CD4-positive, CD25-positive, alpha-beta regulatory T cell (primary cell): ENCODE data around the gene MBLAC1. TPM values are rescaled to one million over a fixed set of nuclear protein-coding genes. Genes with fewer than 3 reads are reported as not detected.
A peak's percentile ranks its signal among the peaks of the same experiment; 100 is the strongest.

ENCODE experiments used
- ATAC-seq, 2 donors: fragments of 150-1000 bp; cut with Tn5 transposase; one replicate each; pipeline ENCODE4 v1.10.0; 2021; ENCODE audit warnings: low read depth in 2 of 2, moderate number of reproducible peaks in 2 of 2, moderate library complexity in 1 of 2
- DNase-seq, 3 donors: peaks; one replicate each; pipeline versions ENCODE4 v3.0.0 to v3.0.0-alpha.2; 2012 to 2022; ENCODE audit warnings: mixed read lengths in 1 of 3
- H3K27ac ChIP-seq: one replicate; pipeline ENCODE4 v1.7.0; 2013; ENCODE audit warnings: mild to moderate bottlenecking, low read length; ENCODE audit not compliant: insufficient read depth, poor library complexity, severe bottlenecking
- H3K27me3 ChIP-seq: one replicate; pipeline ENCODE4 v1.7.0; 2013; ENCODE audit warnings: low read length; ENCODE audit not compliant: control insufficient read depth, insufficient read depth
- H3K36me3 ChIP-seq: one replicate; pipeline ENCODE4 v1.7.0; 2013; ENCODE audit warnings: mild to moderate bottlenecking, low read length, moderate library complexity; ENCODE audit not compliant: control insufficient read depth, insufficient read depth
- H3K4me1 ChIP-seq: 2 replicates; pipeline ENCODE4 v1.7.0; 2013; ENCODE audit warnings: mild to moderate bottlenecking, low read length; ENCODE audit not compliant: insufficient read depth, control insufficient read depth, poor library complexity, severe bottlenecking
- H3K4me3 ChIP-seq: one replicate; pipeline ENCODE4 v1.7.0; 2013; ENCODE audit warnings: low read depth, mild to moderate bottlenecking, low read length, moderate library complexity
- H3K9me3 ChIP-seq, 2 experiments: 1 replicate in 1 of 2; 2 replicates in 1 of 2; pipeline ENCODE4 v1.7.0; 2013; ENCODE audit warnings: low read length in 2 of 2, mild to moderate bottlenecking in 1 of 2, moderate library complexity in 1 of 2; ENCODE audit not compliant: control insufficient read depth in 2 of 2
- H3K27ac Mint-ChIP-seq, 3 donors: one replicate each; pipeline ENCODE4 v1.8.0; 2020 to 2022; ENCODE audit warnings: mild to moderate bottlenecking in 3 of 3, mixed read lengths in 3 of 3, moderate library complexity in 2 of 3
- H3K27me3 Mint-ChIP-seq: one replicate; pipeline ENCODE4 v1.8.0; 2022; ENCODE audit warnings: mild to moderate bottlenecking, mixed read lengths
- H3K36me3 Mint-ChIP-seq: one replicate; pipeline ENCODE4 v1.8.0; 2020; ENCODE audit warnings: mixed read lengths
- H3K4me1 Mint-ChIP-seq, 4 donors: one replicate each; pipeline ENCODE4 v1.8.0; 2020 to 2022; ENCODE audit warnings: mixed read lengths in 4 of 4, mild to moderate bottlenecking in 1 of 4
- H3K4me3 Mint-ChIP-seq, 4 donors: one replicate each; pipeline ENCODE4 v1.8.0; 2020 to 2022; ENCODE audit warnings: mild to moderate bottlenecking in 4 of 4, mixed read lengths in 4 of 4, moderate library complexity in 3 of 4
- H3K9me3 Mint-ChIP-seq, 7 donors: one replicate each; pipeline ENCODE4 v1.8.0; 2020 to 2022; ENCODE audit warnings: mixed read lengths in 7 of 7, mild to moderate bottlenecking in 3 of 7, moderate library complexity in 2 of 7
- polyA plus RNA-seq, 4 donors: library from polyadenylated mRNA; unstranded; fragments of 300-500 nt; fragmentation: Illumina TruSeq; gene quantifications; one replicate each; pipeline ENCODE4 v1.2.3, GENCODE V29; 2021
- total RNA-seq: library from RNA; stranded (reverse); gene quantifications from one replicate; pipeline ENCODE4 v1.2.3, GENCODE V29; 2022

MBLAC1 gene
- total and polyA plus RNA-seq, 5 donors from 2014 or later, result 1.6 to 4.0 (median 2.3) TPM

GRCh38 chr7:100157334-100158228, 30.8 kb downstream of the MBLAC1 start:
- Histone ChIP-seq H3K36me3 (peaks cover 41% of the 10 kb centered on the region), H3K4me1 (peaks cover 42% of the 10 kb centered on the region), H3K9me3 (no peaks in the 10 kb centered on the region), H3K27ac (peak overlapping the region; percentile 85), H3K27me3 (no peaks in the 10 kb centered on the region), H3K4me3 (peak overlapping the region; percentile 84)
- no peaks in the 10 kb centered on the region for H3K9me3 Mint-ChIP-seq
- DNase-seq (no peak), ATAC-seq (no peak)
- H3K36me3 Mint-ChIP-seq, result peaks cover 9% of the 10 kb centered on the region
- H3K27ac Mint-ChIP-seq, result peak overlapping the region; percentile 86 to 96 (median 89)
- H3K4me3 Mint-ChIP-seq, result peak overlapping the region; percentile 89 to 98 (median 92)
- H3K4me1 Mint-ChIP-seq, result peaks cover 0 to 80% (median 33%) of the 10 kb centered on the region in 4 donors
- peaks cover 4% of the 10 kb centered on the region for H3K27me3 Mint-ChIP-seq

GRCh38 chr7:100158229-100159098, 31.7 kb downstream of the MBLAC1 start, which contains the start of gene TRAPPC14:
Gene TRAPPC14 (minus strand): TSS chr7:100158723. CDS start chr7:100158499, 224 bp downstream.
- Mint-ChIP-seq H3K4me1 (peaks cover 5 to 82% (median 37%) of the 10 kb centered on the region in 4 donors), H3K9me3 (no peaks in the 10 kb centered on the region), H3K27ac (peak within 1 kb of the TSS; percentile 88 to 96 (median 89)), H3K4me3 (peak within 1 kb of the TSS; percentile 91 to 98 (median 92)), H3K36me3 (peaks cover 8% of the 10 kb centered on the region), H3K27me3 (peaks cover 4% of the 10 kb centered on the region)
- H3K4me1 ChIP-seq, result peaks cover 50% of the 10 kb centered on the region
- no peaks in the 10 kb centered on the region for H3K9me3 ChIP-seq
- no peaks in the 10 kb centered on the region for H3K27me3 ChIP-seq
- H3K27ac ChIP-seq, result peak within 1 kb of the TSS; percentile 85
- peaks cover 34% of the 10 kb centered on the region for H3K36me3 ChIP-seq
- H3K4me3 ChIP-seq, result peak within 1 kb of the TSS; percentile 84
- ATAC-seq, result peak; percentile 87
- DNase-seq, result peak; percentile 88 to 92 (median 89)

GRCh38 chr7:100159099-100159623, 32.4 kb downstream of the MBLAC1 start:
- Mint-ChIP-seq H3K36me3 (peaks cover 2% of the 10 kb centered on the region), H3K9me3 (no peaks in the 10 kb centered on the region)

GRCh38 chr7:100160067-100160466, 33.3 kb downstream of the MBLAC1 start:
- H3K27ac Mint-ChIP-seq, result peak overlapping the region in 1 of 3 donors; percentile 15
- H3K4me1 ChIP-seq, result peaks cover 60% of the 10 kb centered on the region

More at GRCh38 chr7:100159099-100159623, 32.4 kb downstream of the MBLAC1 start:
- ATAC-seq (no peak), DNase-seq (no peak)
- peak overlapping the region; percentile 85 to 98 (median 89) for H3K4me3 Mint-ChIP-seq
- peaks cover 57% of the 10 kb centered on the region for H3K4me1 ChIP-seq
- no peaks in the 10 kb centered on the region for H3K27me3 ChIP-seq
- no peaks in the 10 kb centered on the region for H3K9me3 ChIP-seq
- peak overlapping the region; percentile 58 to 88 (median 74) for H3K27ac Mint-ChIP-seq
- H3K4me1 Mint-ChIP-seq, result peaks cover 6 to 82% (median 37%) of the 10 kb centered on the region in 4 donors
- peaks cover 28% of the 10 kb centered on the region for H3K36me3 ChIP-seq
- H3K27me3 Mint-ChIP-seq, result peaks cover 4% of the 10 kb centered on the region
- peak overlapping the region; percentile 68 for H3K4me3 ChIP-seq
- H3K27ac ChIP-seq, result peak overlapping the region; percentile 85

GRCh38 chr7:100163006-100163531, 36.3 kb downstream of the MBLAC1 start:
- H3K9me3 ChIP-seq, result no peaks in the 10 kb centered on the region
- Mint-ChIP-seq H3K4me3 (peak overlapping the region; percentile 67 to 95 (median 86)), H3K9me3 (peaks cover 0 to 3% (median 0%) of the 10 kb centered on the region in 7 donors), H3K4me1 (peaks cover 11 to 86% (median 50%) of the 10 kb centered on the region in 4 donors), H3K36me3 (no peaks in the 10 kb centered on the region), H3K27ac (peak overlapping the region; percentile 84 to 100 (median 86)), H3K27me3 (peaks cover 25% of the 10 kb centered on the region)
- H3K4me1 ChIP-seq, result peaks cover 60% of the 10 kb centered on the region
- peak overlapping the region; percentile 66 for H3K4me3 ChIP-seq
- peak overlapping the region; percentile 68 for H3K27ac ChIP-seq
- ATAC-seq (peak; percentile 35 to 40), DNase-seq (peak in 2 of 3 donors; percentile 64 to 68)
- no peaks in the 10 kb centered on the region for H3K27me3 ChIP-seq
- no peaks in the 10 kb centered on the region for H3K36me3 ChIP-seq

More at GRCh38 chr7:100160067-100160466, 33.3 kb downstream of the MBLAC1 start:
- peaks cover 6 to 82% (median 36%) of the 10 kb centered on the region in 4 donors for H3K4me1 Mint-ChIP-seq
- no peaks in the 10 kb centered on the region for H3K36me3 Mint-ChIP-seq
- Histone ChIP-seq H3K9me3 (no peaks in the 10 kb centered on the region), H3K36me3 (peaks cover 19% of the 10 kb centered on the region), H3K27ac (no peak overlapping the region), H3K4me3 (no peak overlapping the region), H3K27me3 (no peaks in the 10 kb centered on the region)
- no peak for ATAC-seq
- H3K27me3 Mint-ChIP-seq, result peaks cover 4% of the 10 kb centered on the region
- peak overlapping the region; percentile 21 to 98 (median 76) for H3K4me3 Mint-ChIP-seq
- DNase-seq, result no peak
- H3K9me3 Mint-ChIP-seq, result no peaks in the 10 kb centered on the region

- peak overlapping the region; percentile 67 to 95 (median 86) for H3K4me3 Mint-ChIP-seq
- H3K4me1 ChIP-seq, result peaks cover 65% of the 10 kb centered on the region
- H3K4me3 ChIP-seq, result peak overlapping the region; percentile 66
Measured at GRCh38 chr7:100163871-100164270, 37.1 kb downstream of the MBLAC1 start.

More at GRCh38 chr7:100163871-100164270, 37.1 kb downstream of the MBLAC1 start:
- Mint-ChIP-seq H3K36me3 (no peaks in the 10 kb centered on the region), H3K9me3 (peaks cover 0 to 3% (median 0%) of the 10 kb centered on the region in 7 donors), H3K27ac (peak overlapping the region; percentile 74 to 86 (median 84)), H3K27me3 (peaks cover 33% of the 10 kb centered on the region), H3K4me1 (peaks cover 11 to 90% (median 58%) of the 10 kb centered on the region in 4 donors)
- no peaks in the 10 kb centered on the region for H3K9me3 ChIP-seq
- no peaks in the 10 kb centered on the region for H3K36me3 ChIP-seq
- no peak for ATAC-seq
- no peak for DNase-seq
- H3K27ac ChIP-seq, result peak overlapping the region; percentile 68
- no peaks in the 10 kb centered on the region for H3K27me3 ChIP-seq
